Smooth muscle cell (in vitro differentiated cells): ENCODE measurements around the gene ETV1. TPM values are rescaled to one million over a fixed set of nuclear protein-coding genes. Genes with fewer than 3 reads are reported as not detected.

Experiments
- DNase-seq: peaks from one replicate; lab custom pipeline; 2025; ENCODE audit not compliant: unreplicated experiment; lab: John Stamatoyannopoulos, UW
- H2AFZ ChIP-seq: fragments of 200-600 bp; sonication (generic); 2 replicates; pipeline ENCODE4 v1.6.0; 2016; ENCODE audit warnings: antibody characterized with exemption, low read depth, mild to moderate bottlenecking
- H3F3A ChIP-seq: fragments of 200-600 bp; sonication (generic); 2 replicates; pipeline ENCODE4 v1.6.0; 2017; ENCODE audit warnings: antibody characterized with exemption, low read depth
- H3K27ac ChIP-seq: fragments of 200-600 bp; sonication (generic); 2 replicates; pipeline ENCODE4 v1.5.1; 2016; ENCODE audit warnings: low read depth, mild to moderate bottlenecking
- H3K27me3 ChIP-seq: fragments of 200-600 bp; sonication (generic); 2 replicates; pipeline ENCODE4 v1.6.1; 2016; ENCODE audit warnings: low read depth, mild to moderate bottlenecking
- H3K36me3 ChIP-seq: fragments of 200-600 bp; sonication (generic); 2 replicates; pipeline ENCODE4 v1.5.1; 2016; ENCODE audit warnings: low read depth
- H3K4me1 ChIP-seq: fragments of 200-600 bp; sonication (generic); 2 replicates; pipeline ENCODE4 v1.5.1; 2016; ENCODE audit warnings: low read depth
- H3K4me2 ChIP-seq: fragments of 200-600 bp; sonication (generic); 2 replicates; pipeline ENCODE4 v1.6.0; 2016; ENCODE audit warnings: mild to moderate bottlenecking
- H3K4me3 ChIP-seq: fragments of 200-600 bp; sonication (generic); 2 replicates; pipeline ENCODE4 v1.5.1; 2016; ENCODE audit warnings: mild to moderate bottlenecking
- H3K79me2 ChIP-seq: fragments of 200-600 bp; sonication (generic); 2 replicates; pipeline ENCODE4 v1.6.0; 2016; ENCODE audit warnings: low read depth, mild to moderate bottlenecking
- H3K9ac ChIP-seq: fragments of 200-600 bp; sonication (generic); 2 replicates; pipeline ENCODE4 v1.6.0; 2016; ENCODE audit warnings: low read depth
- H3K9me3 ChIP-seq: fragments of 200-600 bp; sonication (generic); replicated peaks from 2 replicates; pipeline ENCODE4 v1.5.1; 2016; ENCODE audit warnings: low read depth
- H4K20me1 ChIP-seq: fragments of 200-600 bp; sonication (generic); 2 replicates; pipeline ENCODE4 v1.6.0; 2016; ENCODE audit warnings: low read depth
- CTCF ChIP-seq: fragments of 200-600 bp; sonication (generic); IDR thresholded peaks from 2 replicates; pipeline ENCODE4 v1.5.1; 2017; ENCODE audit warnings: borderline replicate concordance, mild to moderate bottlenecking, antibody characterized with exemption; ENCODE audit not compliant: insufficient read depth, poor library complexity, severe bottlenecking
- WGBS: methylation state at CpG from one replicate; pipeline ENCODE4 v1.1.7; 2016; ENCODE audit warnings: low lambda C conversion rate; 5-methylcytosine and 5-hydroxymethylcytosine counted together
- polyA plus RNA-seq: library from polyadenylated mRNA; unstranded; fragments of >200 nt; fragmentation: Nextera tagmentation; extraction: Ambion mirVana; gene quantifications from 2 replicates; pipeline ENCODE4 v1.2.1, GENCODE V29; 2016
- total RNA-seq: library from RNA; depleted of rRNA; stranded (reverse); fragments of >200 nt; gene quantifications from 2 replicates; pipeline ENCODE4 v1.2.3, GENCODE V29; 2014

The ETV1 gene
- total and polyA plus RNA-seq, 2 experiments from 2014 or later: 24.3 to 27.8 TPM

DNA sequence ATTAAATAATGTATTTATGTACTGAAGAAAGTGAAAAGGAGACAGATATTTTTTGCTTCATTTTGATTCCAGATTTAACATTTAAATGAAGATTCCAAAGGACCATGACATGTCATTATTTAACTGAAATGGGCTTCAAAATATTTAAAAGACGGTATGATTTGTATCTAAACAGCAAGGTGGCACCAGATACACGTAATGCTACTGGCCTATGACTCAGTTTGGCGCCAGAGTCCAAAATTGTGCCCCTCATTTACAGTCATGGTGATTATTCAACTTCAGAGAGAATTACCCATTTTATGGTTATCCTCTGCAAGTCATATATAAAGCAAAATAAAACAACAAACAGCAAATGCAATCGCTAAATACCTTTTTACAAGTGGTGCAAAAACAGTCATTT is 94.5 kb downstream of the ETV1 start:
- Histone ChIP-seq H3K79me2 (no peaks in the 10 kb centered on the region), H3K9me3 (no peaks in the 10 kb centered on the region), H3F3A (no peaks in the 10 kb centered on the region), H2AFZ (no peak overlapping the region), H3K4me2 (no peak overlapping the region), H3K4me3 (no peak overlapping the region), H3K36me3 (no peaks in the 10 kb centered on the region), H4K20me1 (no peaks in the 10 kb centered on the region), H3K27me3 (no peaks in the 10 kb centered on the region), H3K27ac (no peak overlapping the region), H3K4me1 (peaks cover 3% of the 10 kb centered on the region), H3K9ac (no peak overlapping the region)
- 89% methylated on average over 4 of the region's 4 CpGs for WGBS
- DNase-seq: no peak
- TF ChIP-seq CTCF: no peak

DNA sequence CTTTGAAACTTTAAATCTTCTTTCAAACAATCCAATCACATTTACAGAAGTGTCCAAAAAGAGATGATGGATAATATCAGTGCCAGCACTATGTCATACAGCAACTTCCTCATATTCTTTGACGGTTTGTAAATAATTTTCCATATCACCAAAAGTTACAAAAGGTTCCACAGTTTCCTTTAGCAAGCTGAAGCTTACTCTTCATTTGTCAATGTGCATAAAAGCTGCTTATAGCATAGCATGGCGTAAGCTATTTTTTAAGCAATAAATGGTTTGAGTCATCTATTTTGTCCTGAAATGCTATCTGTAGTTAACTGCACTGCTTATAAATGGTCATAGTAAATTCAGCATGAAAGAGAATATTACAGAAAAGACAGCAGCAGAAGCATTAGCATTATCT is 95.1 kb downstream of the ETV1 start:
- no peaks in the 10 kb centered on the region for H3K36me3 ChIP-seq
- no peaks in the 10 kb centered on the region for H4K20me1 ChIP-seq
- H3F3A ChIP-seq: no peaks in the 10 kb centered on the region
- no peak for DNase-seq
- H3K4me3 ChIP-seq: no peak overlapping the region
- no peaks in the 10 kb centered on the region for H3K79me2 ChIP-seq
- no peaks in the 10 kb centered on the region for H3K27me3 ChIP-seq
- no peak overlapping the region for H2AFZ ChIP-seq
- H3K9ac ChIP-seq: no peak overlapping the region
- WGBS: 85% methylated on average over 2 of the region's 2 CpGs
- no peak for TF ChIP-seq CTCF
- H3K4me1 ChIP-seq: peaks cover 3% of the 10 kb centered on the region
- H3K9me3 ChIP-seq: no peaks in the 10 kb centered on the region
- no peak overlapping the region for H3K4me2 ChIP-seq
- no peak overlapping the region for H3K27ac ChIP-seq

GRCh38 chr7:13890793-13891192 is 98.7 kb downstream of the ETV1 start:
- Histone ChIP-seq H3K4me3 (no peak overlapping the region), H3K27me3 (no peaks in the 10 kb centered on the region), H2AFZ (no peak overlapping the region), H3K4me1 (no peaks in the 10 kb centered on the region), H3K9ac (no peak overlapping the region), H3F3A (no peaks in the 10 kb centered on the region), H3K36me3 (no peaks in the 10 kb centered on the region), H4K20me1 (no peaks in the 10 kb centered on the region), H3K27ac (no peak overlapping the region), H3K79me2 (no peaks in the 10 kb centered on the region), H3K4me2 (no peak overlapping the region), H3K9me3 (no peaks in the 10 kb centered on the region)
- WGBS: 91% methylated on average over 4 of the region's 4 CpGs
- no peak for DNase-seq
- no peak for TF ChIP-seq CTCF

DNA sequence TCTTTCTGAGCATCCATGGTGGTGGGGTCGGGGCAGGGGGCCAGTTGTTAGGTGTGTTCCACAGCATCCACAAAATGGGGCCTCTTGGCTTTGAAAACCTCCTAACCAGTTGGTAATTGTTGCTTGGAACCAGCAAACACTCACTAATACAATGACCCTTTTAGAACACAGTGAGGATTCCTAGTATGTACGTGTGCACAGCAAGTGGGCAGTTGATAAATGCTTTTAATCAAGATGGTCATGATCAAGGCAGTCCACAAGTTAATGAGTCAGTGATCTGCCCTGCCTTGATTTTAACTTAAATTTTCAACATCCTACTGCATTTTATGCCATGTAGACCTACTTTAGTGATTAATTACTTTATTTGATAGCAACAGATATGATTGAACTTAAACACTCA is 103.1 kb downstream of the ETV1 start:
- no peaks in the 10 kb centered on the region for H3K36me3 ChIP-seq
- no peak overlapping the region for H3K4me2 ChIP-seq
- H3K27ac ChIP-seq: no peak overlapping the region
- H3K27me3 ChIP-seq: no peaks in the 10 kb centered on the region
- H3K79me2 ChIP-seq: no peaks in the 10 kb centered on the region
- no peak for TF ChIP-seq CTCF
- no peak for DNase-seq
- no peak overlapping the region for H2AFZ ChIP-seq
- no peaks in the 10 kb centered on the region for H4K20me1 ChIP-seq
- H3K9me3 ChIP-seq: no peaks in the 10 kb centered on the region
- no peaks in the 10 kb centered on the region for H3K4me1 ChIP-seq
- H3F3A ChIP-seq: no peaks in the 10 kb centered on the region
- H3K9ac ChIP-seq: no peak overlapping the region
- 85% methylated on average over 2 of the region's 2 CpGs for WGBS
- no peak overlapping the region for H3K4me3 ChIP-seq
